Fibroblast of upper back skin (primary cell): ENCODE measurements around the gene PIEZO2.

ENCODE experiments used
- DNase-seq: peaks from one replicate; pipeline ENCODE4 v3.0.0-alpha.2; 2013

PIEZO2 gene

GRCh38 chr18:10770264-10770663 is 379.1 kb downstream of the PIEZO2 start:
- no peak for DNase-seq

GRCh38 chr18:10768221-10768620 is 381.1 kb downstream of the PIEZO2 start:
- DNase-seq: no peak

GRCh38 chr18:10767658-10768057 is 381.7 kb downstream of the PIEZO2 start:
- no peak for DNase-seq

GRCh38 chr18:10760986-10761385 is 388.4 kb downstream of the PIEZO2 start:
- no peak for DNase-seq

- no peak for DNase-seq
These were observed 390.1 kb downstream of the PIEZO2 start for GRCh38 chr18:10759241-10759640.

GRCh38 chr18:10757946-10758345 is 391.4 kb downstream of the PIEZO2 start:
- DNase-seq: no peak

GRCh38 chr18:10757349-10757748 is 392.0 kb downstream of the PIEZO2 start:
- DNase-seq: no peak

- no peak for DNase-seq
These were observed 393.5 kb downstream of the PIEZO2 start for GRCh38 chr18:10755855-10756254.

GRCh38 chr18:10754128-10754527 is 395.2 kb downstream of the PIEZO2 start:
- no peak for DNase-seq

GRCh38 chr18:10752382-10752781 is 397.0 kb downstream of the PIEZO2 start:
- DNase-seq: peak; percentile 11

GRCh38 chr18:10751653-10752052 is 397.7 kb downstream of the PIEZO2 start:
- DNase-seq: no peak

GRCh38 chr18:10750191-10751035 is 399.0 kb downstream of the PIEZO2 start:
- DNase-seq: no peak

- peak; percentile 28 for DNase-seq
These were observed 400.7 kb downstream of the PIEZO2 start for GRCh38 chr18:10748641-10749040.

- no peak for DNase-seq
These were observed 403.4 kb downstream of the PIEZO2 start for GRCh38 chr18:10745971-10746370.

- DNase-seq: no peak
These were observed 404.1 kb downstream of the PIEZO2 start for GRCh38 chr18:10745219-10745618.

- no peak for DNase-seq
These were observed 405.6 kb downstream of the PIEZO2 start for GRCh38 chr18:10743766-10744165.

GRCh38 chr18:10739152-10739551 is 410.2 kb downstream of the PIEZO2 start:
- peak; percentile 66 for DNase-seq

GRCh38 chr18:10736984-10737383 is 412.4 kb downstream of the PIEZO2 start:
- peak; percentile 13 for DNase-seq

GRCh38 chr18:10732990-10733389 is 416.4 kb downstream of the PIEZO2 start:
- DNase-seq: no peak

- peak; percentile 22 for DNase-seq
These were observed 421.9 kb downstream of the PIEZO2 start for GRCh38 chr18:10727477-10727876.

GRCh38 chr18:10726198-10727068 is 422.9 kb downstream of the PIEZO2 start:
- DNase-seq: no peak

GRCh38 chr18:10724666-10725065 is 424.7 kb downstream of the PIEZO2 start:
- no peak for DNase-seq

GRCh38 chr18:10723496-10723895 is 425.9 kb downstream of the PIEZO2 start:
- no peak for DNase-seq

- no peak for DNase-seq
These were observed 430.6 kb downstream of the PIEZO2 start for GRCh38 chr18:10718809-10719208.
